Liver (tissue), 3 donors: ENCODE data around the gene NTF3.

Source experiments
- CTCF ChIP-seq: fragments of 150-350 bp; IDR thresholded peaks from 2 replicates; pipeline ENCODE4 v1.5.1; 2017; ENCODE audit warnings: improper control_type of control experiment, low read depth, low read length; ENCODE audit not compliant: missing input control
- FOXA1 ChIP-seq: IDR thresholded peaks from 2 replicates; pipeline ENCODE4 v1.6.1; 2016; ENCODE audit warnings: antibody characterized with exemption
- MAX ChIP-seq: IDR thresholded peaks from 2 replicates; pipeline ENCODE4 v1.6.1; 2016; ENCODE audit warnings: antibody characterized with exemption
- RAD21 ChIP-seq, 2 donors: IDR thresholded peaks; 2 replicates each; pipeline ENCODE4 v1.6.1; 2016; ENCODE audit warnings: antibody characterized with exemption in 2 of 2, mild to moderate bottlenecking in 2 of 2
- TAF1 ChIP-seq: conservative IDR thresholded peaks from 2 replicates; pipeline ENCODE4 v1.6.1; 2016; ENCODE audit warnings: antibody characterized with exemption, mild to moderate bottlenecking
- YY1 ChIP-seq: IDR thresholded peaks from 2 replicates; pipeline ENCODE4 v1.6.1; 2016; ENCODE audit warnings: antibody characterized with exemption, mild to moderate bottlenecking
- donor health status: healthy.
- donor health status: healthy.

GRCh38 chr12:5402009-5402935 lies 29.6 kb upstream of the NTF3 start:
- TF ChIP-seq YY1: no peak
- no peak for TF ChIP-seq CTCF
- TF ChIP-seq TAF1: no peak
- TF ChIP-seq RAD21 (IDR thresholded peaks at IDR 0.05): no peak
- no peak for TF ChIP-seq FOXA1
- TF ChIP-seq MAX: no peak
